ENCODE data around the gene CCDC197.

Gene CCDC197

GRCh38 chr14:94000267-94000666 lies 3.2 kb downstream of the CCDC197 start:
- DNase-seq (ENCODE audit: low spot score) = no peak

GRCh38 chr14:94001016-94001415 lies 3.9 kb downstream of the CCDC197 start:
- no peak for DNase-seq (ENCODE audit: low spot score)

GRCh38 chr14:94001501-94002396 lies 4.6 kb downstream of the CCDC197 start:
- peak; percentile 74 for DNase-seq (ENCODE audit: low spot score)

- DNase-seq (ENCODE audit: low spot score) = no peak
These were observed 6.3 kb downstream of the CCDC197 start for GRCh38 chr14:94003397-94003796.

- no peak for DNase-seq (ENCODE audit: low spot score)
These were observed 6.9 kb downstream of the CCDC197 start for GRCh38 chr14:94004015-94004414.

GRCh38 chr14:94005324-94006073 lies 8.4 kb downstream of the CCDC197 start:
- peak; percentile 61 for DNase-seq (ENCODE audit: low spot score)

GRCh38 chr14:94008234-94008633 lies 11.1 kb downstream of the CCDC197 start:
- DNase-seq (ENCODE audit: low spot score) = no peak

GRCh38 chr14:94009767-94010166 lies 12.7 kb downstream of the CCDC197 start:
- DNase-seq (ENCODE audit: low spot score) = no peak

GRCh38 chr14:94010625-94011024 lies 13.5 kb downstream of the CCDC197 start:
- DNase-seq (ENCODE audit: low spot score) = no peak

GRCh38 chr14:94011795-94012194 lies 14.7 kb downstream of the CCDC197 start:
- no peak for DNase-seq (ENCODE audit: low spot score)

- no peak for DNase-seq (ENCODE audit: low spot score)
These were observed 17.3 kb downstream of the CCDC197 start for GRCh38 chr14:94014382-94014781.

- DNase-seq (ENCODE audit: low spot score) = no peak
These were observed 18.1 kb downstream of the CCDC197 start for GRCh38 chr14:94015223-94015622.

- no peak for DNase-seq (ENCODE audit: low spot score)
These were observed 19.4 kb downstream of the CCDC197 start for GRCh38 chr14:94016446-94016976.

- no peak for DNase-seq (ENCODE audit: low spot score)
These were observed 21.2 kb downstream of the CCDC197 start for GRCh38 chr14:94018308-94018707.

- no peak for DNase-seq (ENCODE audit: low spot score)
These were observed 22.2 kb downstream of the CCDC197 start for GRCh38 chr14:94019329-94019728.

GRCh38 chr14:94020267-94020666 lies 23.2 kb downstream of the CCDC197 start:
- no peak for DNase-seq (ENCODE audit: low spot score)

- DNase-seq (ENCODE audit: low spot score) = no peak
These were observed 23.9 kb downstream of the CCDC197 start for GRCh38 chr14:94021001-94021400.

- DNase-seq (ENCODE audit: low spot score) = no peak
These were observed 24.5 kb downstream of the CCDC197 start for GRCh38 chr14:94021416-94022157.

GRCh38 chr14:94022532-94023411 lies 25.7 kb downstream of the CCDC197 start:
- DNase-seq (ENCODE audit: low spot score) = no peak

- DNase-seq (ENCODE audit: low spot score) = no peak
These were observed 27.4 kb downstream of the CCDC197 start for GRCh38 chr14:94024549-94024948.

GRCh38 chr14:94025720-94026119 lies 28.6 kb downstream of the CCDC197 start:
- DNase-seq (ENCODE audit: low spot score) = no peak
